Measurements from ENCODE around the gene TBC1D22A. TPM values are rescaled to one million over a fixed set of nuclear protein-coding genes. Genes with fewer than 3 reads are reported as not detected.

Gene TBC1D22A
- total RNA-seq, 1 experiment from 2014 or later: 20.9 TPM

DNA sequence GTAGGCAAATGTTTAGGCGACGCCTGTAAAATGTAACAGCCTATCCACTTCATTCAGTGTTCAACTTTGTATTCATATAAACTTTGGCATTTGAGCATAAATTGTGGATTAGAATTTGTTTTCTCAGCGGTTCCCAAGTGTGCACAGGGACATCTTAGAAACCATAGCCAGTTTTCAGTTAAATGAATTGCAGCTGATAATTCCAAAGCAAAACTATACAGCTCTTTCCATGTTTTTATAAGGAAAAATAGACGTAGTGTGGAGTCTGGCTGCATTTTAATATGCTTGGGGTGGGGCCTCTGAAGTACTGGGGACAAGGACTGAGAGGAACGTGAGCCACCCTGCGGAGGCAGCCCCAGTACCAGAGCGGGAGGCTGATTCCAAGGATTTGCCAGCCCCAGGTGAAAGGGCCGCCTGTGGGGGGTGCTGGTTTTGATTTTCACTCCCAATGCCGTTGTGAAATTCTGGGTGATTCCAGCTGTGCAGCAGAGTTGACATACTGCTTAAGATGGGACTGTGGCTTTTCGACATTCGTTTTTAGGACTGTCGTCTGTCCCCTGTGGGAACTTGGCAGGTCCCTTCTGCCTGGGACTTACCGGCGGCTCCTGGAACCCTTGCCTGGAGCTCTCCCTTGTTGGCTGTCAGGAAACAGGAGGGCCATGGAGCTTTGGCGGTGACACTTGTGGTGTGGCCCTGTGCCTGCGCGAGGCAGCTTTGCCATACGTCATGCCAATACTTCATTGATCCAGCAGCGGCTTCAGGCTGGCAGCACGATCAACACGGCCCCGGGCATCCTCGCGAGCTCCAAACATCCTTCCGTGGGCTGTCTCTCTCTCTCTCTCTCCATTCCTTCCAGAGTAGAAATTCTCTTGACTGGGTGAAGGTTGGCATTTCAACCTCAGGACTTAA lies 370.9 kb downstream of the TBC1D22A start:
- H2AFZ ChIP-seq (ENCODE audit: low read depth, low read length, poor library complexity, severe bottlenecking): no peak overlapping the region
- no peak for TF ChIP-seq SIN3A (IDR thresholded peaks at IDR 0.05; ENCODE audit: low read depth)
- no peak for TF ChIP-seq CBX3 (IDR thresholded peaks at IDR 0.05; ENCODE audit: low read depth)
- TF ChIP-seq, protein P1, sequence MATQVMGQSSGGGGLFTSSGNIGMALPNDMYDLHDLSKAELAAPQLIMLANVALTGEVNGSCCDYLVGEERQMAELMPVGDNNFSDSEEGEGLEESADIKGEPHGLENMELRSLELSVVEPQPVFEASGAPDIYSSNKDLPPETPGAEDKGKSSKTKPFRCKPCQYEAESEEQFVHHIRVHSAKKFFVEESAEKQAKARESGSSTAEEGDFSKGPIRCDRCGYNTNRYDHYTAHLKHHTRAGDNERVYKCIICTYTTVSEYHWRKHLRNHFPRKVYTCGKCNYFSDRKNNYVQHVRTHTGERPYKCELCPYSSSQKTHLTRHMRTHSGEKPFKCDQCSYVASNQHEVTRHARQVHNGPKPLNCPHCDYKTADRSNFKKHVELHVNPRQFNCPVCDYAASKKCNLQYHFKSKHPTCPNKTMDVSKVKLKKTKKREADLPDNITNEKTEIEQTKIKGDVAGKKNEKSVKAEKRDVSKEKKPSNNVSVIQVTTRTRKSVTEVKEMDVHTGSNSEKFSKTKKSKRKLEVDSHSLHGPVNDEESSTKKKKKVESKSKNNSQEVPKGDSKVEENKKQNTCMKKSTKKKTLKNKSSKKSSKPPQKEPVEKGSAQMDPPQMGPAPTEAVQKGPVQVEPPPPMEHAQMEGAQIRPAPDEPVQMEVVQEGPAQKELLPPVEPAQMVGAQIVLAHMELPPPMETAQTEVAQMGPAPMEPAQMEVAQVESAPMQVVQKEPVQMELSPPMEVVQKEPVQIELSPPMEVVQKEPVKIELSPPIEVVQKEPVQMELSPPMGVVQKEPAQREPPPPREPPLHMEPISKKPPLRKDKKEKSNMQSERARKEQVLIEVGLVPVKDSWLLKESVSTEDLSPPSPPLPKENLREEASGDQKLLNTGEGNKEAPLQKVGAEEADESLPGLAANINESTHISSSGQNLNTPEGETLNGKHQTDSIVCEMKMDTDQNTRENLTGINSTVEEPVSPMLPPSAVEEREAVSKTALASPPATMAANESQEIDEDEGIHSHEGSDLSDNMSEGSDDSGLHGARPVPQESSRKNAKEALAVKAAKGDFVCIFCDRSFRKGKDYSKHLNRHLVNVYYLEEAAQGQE (IDR thresholded peaks at IDR 0.05; ENCODE audit: low read depth): no peak
- TF ChIP-seq YY1 (IDR thresholded peaks at IDR 0.05; ENCODE audit: extremely low read depth, insufficient replicate concordance, low read depth, low read length): no peak
- TF ChIP-seq, protein P2, sequence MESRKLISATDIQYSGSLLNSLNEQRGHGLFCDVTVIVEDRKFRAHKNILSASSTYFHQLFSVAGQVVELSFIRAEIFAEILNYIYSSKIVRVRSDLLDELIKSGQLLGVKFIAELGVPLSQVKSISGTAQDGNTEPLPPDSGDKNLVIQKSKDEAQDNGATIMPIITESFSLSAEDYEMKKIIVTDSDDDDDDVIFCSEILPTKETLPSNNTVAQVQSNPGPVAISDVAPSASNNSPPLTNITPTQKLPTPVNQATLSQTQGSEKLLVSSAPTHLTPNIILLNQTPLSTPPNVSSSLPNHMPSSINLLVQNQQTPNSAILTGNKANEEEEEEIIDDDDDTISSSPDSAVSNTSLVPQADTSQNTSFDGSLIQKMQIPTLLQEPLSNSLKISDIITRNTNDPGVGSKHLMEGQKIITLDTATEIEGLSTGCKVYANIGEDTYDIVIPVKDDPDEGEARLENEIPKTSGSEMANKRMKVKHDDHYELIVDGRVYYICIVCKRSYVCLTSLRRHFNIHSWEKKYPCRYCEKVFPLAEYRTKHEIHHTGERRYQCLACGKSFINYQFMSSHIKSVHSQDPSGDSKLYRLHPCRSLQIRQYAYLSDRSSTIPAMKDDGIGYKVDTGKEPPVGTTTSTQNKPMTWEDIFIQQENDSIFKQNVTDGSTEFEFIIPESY (IDR thresholded peaks at IDR 0.05; ENCODE audit: extremely low read depth, insufficient replicate concordance, low read length): no peak
- TF ChIP-seq ELF1 (IDR thresholded peaks at IDR 0.05; ENCODE audit: borderline replicate concordance, low read depth): no peak
- no peak for TF ChIP-seq ZNF274 (IDR thresholded peaks at IDR 0.05; ENCODE audit: low read depth, low read length)
- no peak for TF ChIP-seq EGR1 (IDR thresholded peaks at IDR 0.05; ENCODE audit: low read depth)
- no peak for TF ChIP-seq FOSL1 (IDR thresholded peaks at IDR 0.05; ENCODE audit: low read depth)
- TF ChIP-seq, protein P3, sequence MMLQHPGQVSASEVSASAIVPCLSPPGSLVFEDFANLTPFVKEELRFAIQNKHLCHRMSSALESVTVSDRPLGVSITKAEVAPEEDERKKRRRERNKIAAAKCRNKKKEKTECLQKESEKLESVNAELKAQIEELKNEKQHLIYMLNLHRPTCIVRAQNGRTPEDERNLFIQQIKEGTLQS (IDR thresholded peaks at IDR 0.05): no peak
- no peak for TF ChIP-seq RAD21 (IDR thresholded peaks at IDR 0.05; ENCODE audit: low read depth)
- TF ChIP-seq CEBPB (IDR thresholded peaks at IDR 0.05; ENCODE audit: low read depth): no peak
- TF ChIP-seq EZH2phosphoT487 (IDR thresholded peaks at IDR 0.05; ENCODE audit: borderline replicate concordance): no peak
- TF ChIP-seq POLR2AphosphoS5 (IDR thresholded peaks at IDR 0.05; ENCODE audit: low read depth, low read length): no peak
- TF ChIP-seq SP1 (IDR thresholded peaks at IDR 0.05; ENCODE audit: low read depth): no peak
- no peak for TF ChIP-seq SRF (IDR thresholded peaks at IDR 0.05; ENCODE audit: low read depth)
- DNase-seq (ENCODE audit: low read depth, low spot score) (no peak), ATAC-seq (no peak)
- H3K27me3 ChIP-seq (ENCODE audit: insufficient read depth, low read length): no peaks in the 10 kb centered on the region
- ChIA-PET RAD21 (ENCODE audit: low non-redundant PET in 1 of 2, low total read pairs in 2 of 2, uncharacterized antibody in 2 of 2, unreplicated experiment in 2 of 2) (no interaction called here), CTCF (no interaction called here), POLR2A (no interaction called here)
- intact Hi-C loops (cut with micrococcal nuclease): no loop called here
- no peak overlapping the region for H3K9ac ChIP-seq (ENCODE audit: low read length)
- no peak overlapping the region for H3K27ac ChIP-seq (ENCODE audit: low read depth, low read length)
- no peaks in the 10 kb centered on the region for H3K36me3 ChIP-seq (ENCODE audit: control insufficient read depth in 1 of 2, insufficient read depth in 2 of 2, low read length in 2 of 2)
- H3K4me3 ChIP-seq (replicated peaks in 1 of 2; ENCODE audit: low read depth in 1 of 2, low read length in 2 of 2): no peak overlapping the region
- no peak overlapping the region for H3K4me2 ChIP-seq (ENCODE audit: low read length)
- H3K4me1 ChIP-seq (ENCODE audit: control insufficient read depth in 1 of 2, insufficient read depth in 2 of 2, low read length in 2 of 2): peaks cover 22 to 29% of the 10 kb centered on the region in 2 experiments
- H3K9me3 ChIP-seq (ENCODE audit: control insufficient read depth in 1 of 2, insufficient read depth in 1 of 2, low read depth in 1 of 2, low read length in 2 of 2): no peaks in the 10 kb centered on the region
- BruUV-seq (replicated peaks): no TSS peak
- H3K9me2 ChIP-seq (ENCODE audit: insufficient read depth): no peaks in the 10 kb centered on the region
- H4K20me1 ChIP-seq (ENCODE audit: insufficient read depth): no peaks in the 10 kb centered on the region
- no peaks in the 10 kb centered on the region for H3K79me2 ChIP-seq (ENCODE audit: insufficient read depth, low read length)
